NCI-H526 (cell line): Measurements from ENCODE around the gene POGLUT3.

Experiments
- DNase-seq, 2 experiments: peaks; one replicate each; lab custom pipeline; 2025; lab: John Stamatoyannopoulos, UW

Gene POGLUT3

GRCh38 chr11:108500169-108500568, 2.0 kb upstream of the POGLUT3 start:
- DNase-seq, result no peak

- no peak for DNase-seq
Measured at GRCh38 chr11:108498816-108499408, 728 bp upstream of the POGLUT3 start.

GRCh38 chr11:108497317-108498045, 703 bp downstream of the POGLUT3 start:
- DNase-seq, result peak; percentile 83 to 90

DNA sequence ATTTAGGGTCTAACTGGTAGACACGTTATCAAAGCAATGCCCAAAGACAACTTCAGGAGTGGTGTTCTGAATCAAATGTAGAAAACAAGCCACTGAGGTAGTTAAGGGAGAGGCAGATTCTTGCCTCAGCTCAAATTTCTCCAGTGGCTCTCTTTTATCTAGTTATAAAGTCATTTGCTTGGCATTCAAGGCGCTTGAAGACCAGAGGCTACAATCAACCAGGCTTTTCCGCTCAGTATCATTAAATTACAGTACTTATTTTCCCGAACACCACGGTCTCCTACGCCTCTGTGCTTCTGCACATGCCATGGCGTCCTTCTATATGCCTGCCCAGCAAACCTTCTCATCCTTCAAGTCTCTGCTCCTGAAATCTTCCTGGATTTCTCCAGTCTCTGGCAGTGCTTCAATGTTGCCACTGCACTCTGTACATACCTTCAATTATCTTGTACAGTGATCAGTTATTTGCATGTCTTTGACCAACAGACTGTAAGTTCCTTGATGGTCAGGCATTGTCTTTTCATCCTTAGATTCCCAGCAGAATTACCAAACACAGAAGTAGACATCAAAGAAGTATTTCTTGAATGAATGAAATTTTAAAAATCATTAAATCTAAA, 1.4 kb downstream of the POGLUT3 start:
- peak in 1 of 2 experiments; percentile 63 for DNase-seq

- DNase-seq, result no peak
Measured at GRCh38 chr11:108495326-108495725, 2.9 kb downstream of the POGLUT3 start.

DNA sequence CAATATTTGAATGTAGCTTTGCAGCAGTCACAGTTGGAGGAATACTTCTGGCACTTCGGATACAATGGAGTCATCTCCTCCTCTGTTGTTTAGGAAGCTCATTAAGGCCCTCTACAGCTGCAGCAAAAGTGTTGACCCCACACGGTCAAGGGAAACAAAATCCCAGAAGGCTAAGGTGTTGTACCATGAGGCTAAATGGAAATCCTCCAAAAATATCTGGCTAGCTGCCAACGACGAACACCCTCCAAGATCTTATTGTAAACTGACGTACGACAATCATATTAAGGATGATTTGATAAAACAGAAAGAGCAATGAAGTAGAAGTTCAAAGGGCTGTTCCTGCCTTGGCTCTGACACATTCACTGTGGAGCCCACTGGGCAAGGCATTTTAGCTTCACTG, 4.0 kb downstream of the POGLUT3 start:
- no peak for DNase-seq

DNA sequence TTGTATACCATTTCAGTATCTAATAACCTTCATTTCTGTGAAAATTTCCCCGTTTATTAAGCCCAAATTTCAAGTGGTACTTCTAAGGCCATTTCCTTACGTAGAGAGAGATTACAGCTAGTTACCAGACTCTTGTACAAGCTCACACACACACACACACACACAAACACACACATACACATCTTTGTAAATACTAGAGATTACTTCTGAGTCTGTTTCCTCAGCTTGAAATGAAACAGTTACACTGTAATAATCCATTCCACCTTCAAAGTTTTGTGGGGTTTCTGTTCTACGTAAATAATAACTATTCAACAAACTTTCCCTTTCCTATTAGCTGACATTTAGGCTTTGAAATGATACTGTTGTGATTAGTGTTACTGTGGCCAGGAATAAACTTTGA, 6.2 kb downstream of the POGLUT3 start:
- DNase-seq, result no peak

DNA sequence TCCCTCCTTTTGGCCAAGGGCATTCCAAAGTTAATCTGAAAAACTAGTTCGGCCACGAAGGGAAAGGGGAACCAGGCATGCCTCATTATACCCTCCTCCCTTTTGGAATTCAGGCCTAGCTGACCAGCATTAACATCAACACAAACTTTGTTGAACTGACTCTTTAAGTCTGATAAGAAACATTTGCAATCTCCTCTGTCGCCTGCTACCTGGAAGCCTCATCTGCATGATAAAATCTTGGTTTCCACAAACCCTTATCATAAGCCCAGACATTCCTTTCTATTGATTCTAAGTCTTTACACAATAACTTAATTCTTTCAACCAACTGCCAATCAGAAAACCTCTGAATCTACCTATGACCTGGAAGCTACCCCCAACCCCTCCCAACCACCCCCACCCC, 11.4 kb downstream of the POGLUT3 start:
- DNase-seq, result no peak

GRCh38 chr11:108486331-108486730, 11.9 kb downstream of the POGLUT3 start:
- DNase-seq, result no peak

DNA sequence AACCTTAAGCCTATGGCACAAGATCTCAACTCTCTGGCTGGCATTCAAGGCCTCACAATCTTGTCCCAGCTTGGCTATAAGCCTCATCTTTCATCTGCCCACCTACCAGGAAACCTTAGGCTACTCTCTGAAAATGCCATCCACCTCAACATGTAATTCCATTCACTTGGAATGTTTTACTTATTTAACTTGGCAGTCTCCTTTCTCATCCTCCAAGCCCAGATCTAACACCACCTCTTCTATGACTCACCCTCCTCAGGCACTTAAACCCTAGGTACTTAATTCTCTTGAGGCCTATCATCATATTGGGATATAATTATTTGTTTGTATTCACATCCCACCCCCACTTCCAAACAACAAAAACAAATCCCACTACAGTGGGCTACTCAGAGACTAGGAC, 15.0 kb downstream of the POGLUT3 start:
- DNase-seq, result no peak

DNA sequence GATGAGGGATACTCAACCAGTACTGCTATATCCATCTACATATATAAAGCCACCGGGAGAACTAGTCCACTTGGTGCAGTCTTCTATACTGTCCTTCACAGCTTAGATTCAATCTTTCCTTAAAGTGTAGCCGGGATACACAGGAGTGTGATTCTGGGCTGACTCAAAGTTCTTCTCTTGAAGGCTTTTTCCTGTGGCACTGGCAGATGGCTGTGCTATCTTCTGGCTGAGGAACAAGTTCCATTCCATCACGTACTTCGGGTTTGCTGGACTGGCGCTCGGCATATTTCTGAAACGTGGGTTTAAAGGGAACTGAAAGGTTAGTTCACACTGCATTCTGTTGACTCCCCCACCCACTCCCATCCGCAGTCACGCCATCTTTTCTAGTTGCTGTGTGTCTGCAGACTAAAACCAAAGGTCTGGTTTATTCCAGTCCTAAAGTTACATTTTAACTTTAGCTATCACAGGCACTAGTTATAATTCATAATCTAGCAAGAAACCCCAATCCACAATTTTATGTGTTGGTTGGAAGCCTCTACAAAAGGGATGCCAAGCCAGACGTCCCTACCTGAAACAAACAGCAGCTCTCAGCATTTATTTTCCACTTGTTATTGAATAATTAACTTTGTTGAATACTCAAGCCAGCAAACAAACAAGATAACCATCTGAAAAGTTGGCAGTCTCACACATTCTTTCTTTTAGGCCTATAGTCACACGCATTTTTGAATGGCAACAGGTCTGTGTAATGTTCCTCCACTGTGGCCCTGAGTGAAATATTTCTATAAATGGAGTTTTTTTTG, 23.3 kb downstream of the POGLUT3 start:
- no peak for DNase-seq

- DNase-seq, result no peak
Measured at GRCh38 chr11:108472681-108473080, 25.5 kb downstream of the POGLUT3 start.

DNA sequence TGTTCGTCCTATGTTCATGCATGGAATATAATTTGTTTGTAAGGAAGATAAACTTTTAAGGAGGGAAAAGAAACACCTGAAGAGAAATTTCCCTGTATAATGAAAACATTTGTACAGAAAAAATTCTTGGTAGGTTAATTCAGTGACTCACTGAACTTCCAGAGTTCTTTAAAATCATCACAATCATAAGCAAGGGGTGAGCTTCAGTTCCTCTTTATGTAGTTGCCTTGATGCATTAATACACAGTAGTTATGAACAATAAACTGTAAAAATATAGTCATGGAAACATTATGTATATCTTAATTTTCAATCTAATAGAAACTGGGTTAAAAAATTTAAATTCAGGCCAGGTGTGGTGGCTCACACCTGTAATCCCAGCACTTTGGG, 29.7 kb downstream of the POGLUT3 start:
- no peak for DNase-seq

- DNase-seq, result peak; percentile 99 to 100
Measured at GRCh38 chr11:108467091-108467823, 30.9 kb downstream of the POGLUT3 start, which contains the start of gene C11orf65. TSS of gene C11orf65 (minus strand) at chr11:108467529. CDS start at chr11:108461559, 5,970 bp downstream.

DNA sequence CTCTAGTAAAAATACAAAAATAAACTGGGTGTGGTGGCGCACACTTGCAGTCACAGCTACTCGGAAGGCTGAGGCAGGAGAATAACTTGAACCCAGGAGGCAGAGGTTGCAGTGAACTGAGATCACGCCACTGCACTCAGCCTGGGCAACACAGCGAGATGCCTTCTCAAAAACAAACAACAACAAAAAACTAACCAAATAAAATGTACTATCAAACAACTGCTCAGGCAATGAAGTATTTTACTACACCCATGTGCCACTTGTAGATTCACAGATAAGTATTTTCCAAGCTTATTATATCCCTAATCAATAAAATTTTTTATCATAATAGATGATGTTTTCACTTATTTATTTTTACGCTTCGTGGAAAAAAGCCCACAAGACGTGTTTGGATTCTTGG, 31.8 kb downstream of the POGLUT3 start:
- DNase-seq, result peak in 1 of 2 experiments; percentile 41

GRCh38 chr11:108453207-108453835, 44.9 kb downstream of the POGLUT3 start:
- DNase-seq, result no peak
